Esophagus muscularis mucosa (tissue), 3 donors: Measurements from ENCODE around the gene TMEM269.

Source experiments
- CTCF ChIP-seq, 3 experiments: fragments of 200-600 bp in 2 of 3; fragments of 450-650 bp in 1 of 3; sonication (generic) in 2 of 3; IDR thresholded peaks; one replicate each; pipeline ENCODE4 v1.5.1; 2017 to 2019; ENCODE audit warnings: antibody characterized with exemption in 3 of 3, mild to moderate bottlenecking in 2 of 3, moderate library complexity in 1 of 3
- EP300 ChIP-seq: sonication (generic); formaldehyde crosslinking; IDR thresholded peaks from one replicate; pipeline ENCODE4 v1.6.1; 2017; ENCODE audit warnings: antibody characterized with exemption

- no peak for TF ChIP-seq EP300
- TF ChIP-seq CTCF (IDR thresholded peaks at IDR 0.05): no peak
Observed at GRCh38 chr1:42845866-42846256, 61.1 kb downstream of the TMEM269 start.
